ENCODE results near the gene CACNA1H.

The CACNA1H gene

GRCh38 chr16:1169285-1170075 is 16.6 kb downstream of the CACNA1H start:
- H3K4me3 ChIP-seq (IDR thresholded peaks at IDR 0.05; ENCODE audit: insufficient read depth, low read depth, low read length), result no peak overlapping the region
- no peaks in the 10 kb centered on the region for H3K36me3 ChIP-seq (ENCODE audit: insufficient read depth)
- no peak overlapping the region for H3K4me2 ChIP-seq
- no peak overlapping the region for H3K9ac ChIP-seq
- H3K27me3 ChIP-seq (ENCODE audit: insufficient read depth, low read depth), result peaks cover 97% of the 10 kb centered on the region
- H4K20me1 ChIP-seq (ENCODE audit: insufficient read depth), result no peaks in the 10 kb centered on the region
- no peaks in the 10 kb centered on the region for H3K79me2 ChIP-seq (ENCODE audit: insufficient read depth, low read depth)
- H3K4me1 ChIP-seq (ENCODE audit: low read depth, poor library complexity, severe bottlenecking), result no peaks in the 10 kb centered on the region
- H2AFZ ChIP-seq (ENCODE audit: low read depth), result no peak overlapping the region
- no peak overlapping the region for H3K27ac ChIP-seq
- TF ChIP-seq, protein P1, sequence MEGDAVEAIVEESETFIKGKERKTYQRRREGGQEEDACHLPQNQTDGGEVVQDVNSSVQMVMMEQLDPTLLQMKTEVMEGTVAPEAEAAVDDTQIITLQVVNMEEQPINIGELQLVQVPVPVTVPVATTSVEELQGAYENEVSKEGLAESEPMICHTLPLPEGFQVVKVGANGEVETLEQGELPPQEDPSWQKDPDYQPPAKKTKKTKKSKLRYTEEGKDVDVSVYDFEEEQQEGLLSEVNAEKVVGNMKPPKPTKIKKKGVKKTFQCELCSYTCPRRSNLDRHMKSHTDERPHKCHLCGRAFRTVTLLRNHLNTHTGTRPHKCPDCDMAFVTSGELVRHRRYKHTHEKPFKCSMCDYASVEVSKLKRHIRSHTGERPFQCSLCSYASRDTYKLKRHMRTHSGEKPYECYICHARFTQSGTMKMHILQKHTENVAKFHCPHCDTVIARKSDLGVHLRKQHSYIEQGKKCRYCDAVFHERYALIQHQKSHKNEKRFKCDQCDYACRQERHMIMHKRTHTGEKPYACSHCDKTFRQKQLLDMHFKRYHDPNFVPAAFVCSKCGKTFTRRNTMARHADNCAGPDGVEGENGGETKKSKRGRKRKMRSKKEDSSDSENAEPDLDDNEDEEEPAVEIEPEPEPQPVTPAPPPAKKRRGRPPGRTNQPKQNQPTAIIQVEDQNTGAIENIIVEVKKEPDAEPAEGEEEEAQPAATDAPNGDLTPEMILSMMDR (conservative IDR thresholded peaks at IDR 0.05; ENCODE audit: low read depth, low read length), result no peak

GRCh38 chr16:1170076-1170418 is 17.1 kb downstream of the CACNA1H start:
- Histone ChIP-seq H3K27ac (no peak overlapping the region), H3K4me1 (ENCODE audit: low read depth, poor library complexity, severe bottlenecking) (no peaks in the 10 kb centered on the region), H3K4me2 (no peak overlapping the region), H3K36me3 (ENCODE audit: insufficient read depth) (no peaks in the 10 kb centered on the region), H3K4me3 (IDR thresholded peaks at IDR 0.05; ENCODE audit: insufficient read depth, low read depth, low read length) (no peak overlapping the region), H2AFZ (ENCODE audit: low read depth) (no peak overlapping the region), H4K20me1 (ENCODE audit: insufficient read depth) (no peaks in the 10 kb centered on the region), H3K27me3 (ENCODE audit: insufficient read depth, low read depth) (peaks cover 95% of the 10 kb centered on the region), H3K79me2 (ENCODE audit: insufficient read depth, low read depth) (no peaks in the 10 kb centered on the region), H3K9ac (no peak overlapping the region)
- TF ChIP-seq, protein P1 (conservative IDR thresholded peaks at IDR 0.05; ENCODE audit: low read depth, low read length), result no peak

GRCh38 chr16:1171001-1171400 is 18.1 kb downstream of the CACNA1H start:
- peaks cover 95% of the 10 kb centered on the region for H3K27me3 ChIP-seq (ENCODE audit: insufficient read depth, low read depth)
- H3K4me2 ChIP-seq, result no peak overlapping the region
- no peaks in the 10 kb centered on the region for H3K36me3 ChIP-seq (ENCODE audit: insufficient read depth)
- no peak overlapping the region for H3K4me3 ChIP-seq (IDR thresholded peaks at IDR 0.05; ENCODE audit: insufficient read depth, low read depth, low read length)
- H3K27ac ChIP-seq, result no peak overlapping the region
- no peaks in the 10 kb centered on the region for H4K20me1 ChIP-seq (ENCODE audit: insufficient read depth)
- H2AFZ ChIP-seq (ENCODE audit: low read depth), result no peak overlapping the region
- H3K4me1 ChIP-seq (ENCODE audit: low read depth, poor library complexity, severe bottlenecking), result no peaks in the 10 kb centered on the region
- TF ChIP-seq, protein P1 (conservative IDR thresholded peaks at IDR 0.05; ENCODE audit: low read depth, low read length), result no peak
- H3K9ac ChIP-seq, result no peak overlapping the region
- no peaks in the 10 kb centered on the region for H3K79me2 ChIP-seq (ENCODE audit: insufficient read depth, low read depth)

DNA sequence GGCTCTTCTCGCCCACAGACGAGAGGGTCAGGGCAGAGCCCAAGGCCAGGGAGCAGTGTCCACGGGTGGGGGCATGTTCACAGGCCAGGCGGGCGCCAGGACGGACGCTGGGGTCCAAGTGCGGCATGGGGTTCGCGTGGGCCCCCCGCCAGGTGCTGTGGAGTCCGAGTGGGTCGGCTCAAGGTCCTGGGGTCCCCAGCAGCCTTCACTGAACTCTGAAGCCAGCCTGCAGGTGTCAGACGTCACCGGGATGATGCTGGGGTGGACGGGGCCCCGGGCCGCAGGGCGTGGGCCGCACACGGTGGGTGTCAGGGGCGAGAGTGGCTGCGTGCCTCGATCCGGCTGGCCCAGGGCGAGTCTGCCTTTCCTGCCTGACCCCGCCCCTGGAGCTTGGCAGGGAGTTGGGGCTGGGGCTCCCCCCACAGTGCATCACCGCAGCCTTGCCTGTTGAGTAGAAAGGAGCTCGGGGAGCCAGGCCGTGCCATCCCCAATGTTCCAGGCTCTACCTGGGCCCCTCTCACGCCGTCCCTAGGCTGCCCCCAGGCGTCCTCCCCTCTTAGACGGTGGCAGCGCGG is 19.0 kb downstream of the CACNA1H start:
- H3K27me3 ChIP-seq (ENCODE audit: insufficient read depth, low read depth), result peaks cover 95% of the 10 kb centered on the region

More for the DNA sequence above, 19.0 kb downstream of the CACNA1H start:
- no peak overlapping the region for H3K27ac ChIP-seq
- no peaks in the 10 kb centered on the region for H3K36me3 ChIP-seq (ENCODE audit: insufficient read depth)
- no peak overlapping the region for H3K9ac ChIP-seq
- H3K4me1 ChIP-seq (ENCODE audit: low read depth, poor library complexity, severe bottlenecking), result no peaks in the 10 kb centered on the region
- TF ChIP-seq, protein P1 (conservative IDR thresholded peaks at IDR 0.05; ENCODE audit: low read depth, low read length), result no peak
- H4K20me1 ChIP-seq (ENCODE audit: insufficient read depth), result no peaks in the 10 kb centered on the region
- no peak overlapping the region for H2AFZ ChIP-seq (ENCODE audit: low read depth)
- H3K79me2 ChIP-seq (ENCODE audit: insufficient read depth, low read depth), result no peaks in the 10 kb centered on the region
- H3K4me3 ChIP-seq (IDR thresholded peaks at IDR 0.05; ENCODE audit: insufficient read depth, low read depth, low read length), result no peak overlapping the region
- H3K4me2 ChIP-seq, result no peak overlapping the region
